Effector CD4-positive, alpha-beta T cell (primary cell): ENCODE results near the gene AASS.
"Not testable (repeated sequence)": the region's sequence is repeated elsewhere in the genome, so short reads cannot be mapped to it uniquely, and the experiment has no call there.

Source experiments
- DNase-seq: peaks from one replicate; pipeline ENCODE4 v3.0.0-alpha.2; 2020
- total RNA-seq: gene quantifications from one replicate; lab custom pipeline; 2026; lab: John Stamatoyannopoulos, UW

The AASS gene
- total RNA-seq = 7.3 reads per million, percentile 26 among the genes with 10 or more reads in this experiment

DNA sequence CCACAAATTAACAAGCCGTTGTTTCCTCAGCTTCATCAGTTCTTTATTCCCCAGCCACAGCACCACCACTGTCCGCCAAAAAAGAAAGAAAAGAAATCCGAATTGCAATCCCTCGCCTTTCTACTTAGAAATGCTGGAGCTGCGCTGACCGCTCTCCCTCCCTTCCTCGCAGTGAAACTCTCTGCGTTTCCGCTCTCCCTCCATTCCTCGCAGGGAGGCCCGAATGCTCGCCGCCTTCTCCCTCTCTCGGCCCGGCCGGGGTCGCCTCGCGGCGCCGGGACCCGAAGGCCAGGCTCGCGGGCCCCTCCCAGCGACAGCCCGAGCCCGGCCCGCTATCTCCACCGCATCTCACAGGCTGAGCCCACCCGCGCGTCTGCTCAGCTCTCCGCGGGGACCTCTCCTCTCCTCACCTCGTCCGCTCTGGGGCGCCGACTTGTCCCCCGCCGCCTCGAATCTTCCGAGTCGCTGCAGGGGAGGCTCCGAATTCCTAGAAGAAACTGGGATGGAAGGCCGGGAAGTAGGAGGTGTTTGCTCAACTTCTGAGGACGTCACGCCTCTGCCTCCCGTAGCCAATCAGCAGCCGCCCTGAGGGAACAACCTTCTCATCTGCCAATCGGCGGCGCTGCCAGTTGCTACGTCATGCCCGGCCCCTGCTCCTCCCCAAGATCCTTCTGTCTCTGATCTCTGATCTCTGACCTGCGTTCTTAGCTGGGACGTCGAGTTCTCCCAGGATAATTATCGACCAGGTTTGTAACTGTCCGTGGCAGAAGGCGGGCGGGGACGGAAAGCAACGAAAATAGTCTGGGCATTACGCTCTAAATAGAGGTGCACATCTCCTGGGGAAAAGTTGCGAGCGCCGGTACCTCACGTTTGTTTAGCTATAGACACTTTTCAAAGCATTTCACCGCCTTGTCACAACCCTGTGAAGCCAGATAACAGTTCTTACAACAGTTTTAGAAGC, at the start of gene AASS:
TSS of gene AASS (minus strand) at position 499 of the 961 bp plus-strand sequence. CDS start 10,523 bp downstream, outside the sequence.
- DNase-seq = peak; percentile 69

GRCh38 chr7:122188785-122189184, 44.7 kb upstream of the AASS start:
- DNase-seq = no peak

DNA sequence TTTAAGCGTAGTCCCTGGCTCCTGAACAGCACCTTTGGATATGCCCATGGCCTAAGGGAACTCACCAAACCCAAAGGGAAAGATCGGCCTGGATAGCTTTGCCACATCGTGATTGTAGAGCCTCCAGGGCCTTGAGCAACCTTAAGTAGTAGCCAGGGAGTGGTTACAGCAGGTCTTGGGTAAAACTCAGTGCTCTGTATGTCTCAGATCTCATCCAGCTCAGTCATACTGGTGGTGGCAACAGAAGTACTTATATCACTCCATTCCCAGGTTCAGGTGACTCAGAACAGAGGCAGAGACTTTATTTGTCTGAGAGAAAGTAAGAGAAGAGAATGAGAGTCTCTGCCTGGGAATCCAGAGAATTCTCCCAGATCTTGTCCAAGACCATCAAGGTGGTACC, 39.1 kb upstream of the AASS start:
- DNase-seq = no peak

- DNase-seq = no peak
Measured at GRCh38 chr7:122182081-122182480, 38.0 kb upstream of the AASS start.

DNA sequence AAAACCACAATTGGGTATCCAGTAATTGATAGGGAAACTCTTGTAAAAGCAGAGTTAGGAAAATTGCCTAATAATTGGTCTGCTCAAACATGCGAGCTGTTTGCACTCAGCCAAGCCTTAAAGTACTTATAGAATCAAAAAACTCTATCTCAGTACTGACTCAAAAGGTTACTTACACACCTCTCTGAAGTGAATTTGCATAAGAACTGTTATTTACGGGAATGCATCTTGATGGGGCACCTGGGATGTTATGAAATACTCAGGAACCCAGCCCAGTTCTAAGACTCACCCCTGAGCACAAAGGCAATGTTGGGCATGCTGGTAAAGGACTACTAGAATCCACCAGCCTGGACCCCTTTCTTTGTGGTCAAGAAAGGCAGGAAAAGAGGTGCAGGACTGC, 28.1 kb upstream of the AASS start:
- DNase-seq = not testable (repeated sequence)

DNA sequence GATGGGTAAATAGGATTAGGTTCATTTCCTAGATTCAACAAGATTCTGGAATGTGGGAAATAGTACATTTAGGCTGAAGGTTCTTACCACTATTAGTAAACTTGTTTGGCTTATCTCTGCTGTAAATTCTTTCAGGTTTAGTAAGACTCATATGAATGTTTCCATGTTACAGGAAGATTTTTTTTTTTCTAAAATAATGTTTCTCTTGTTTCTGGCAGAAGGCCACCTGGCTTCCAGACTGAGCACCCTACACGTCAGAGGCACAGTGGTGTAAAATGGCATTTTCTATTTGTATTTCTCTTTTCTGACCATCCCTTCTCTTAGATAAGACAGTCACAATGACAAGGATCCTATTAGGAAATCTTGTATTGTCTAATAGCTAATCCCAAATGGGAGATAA, 22.7 kb upstream of the AASS start:
- no peak for DNase-seq

- DNase-seq = no peak
Measured at GRCh38 chr7:122166275-122166674, 22.2 kb upstream of the AASS start.

DNA sequence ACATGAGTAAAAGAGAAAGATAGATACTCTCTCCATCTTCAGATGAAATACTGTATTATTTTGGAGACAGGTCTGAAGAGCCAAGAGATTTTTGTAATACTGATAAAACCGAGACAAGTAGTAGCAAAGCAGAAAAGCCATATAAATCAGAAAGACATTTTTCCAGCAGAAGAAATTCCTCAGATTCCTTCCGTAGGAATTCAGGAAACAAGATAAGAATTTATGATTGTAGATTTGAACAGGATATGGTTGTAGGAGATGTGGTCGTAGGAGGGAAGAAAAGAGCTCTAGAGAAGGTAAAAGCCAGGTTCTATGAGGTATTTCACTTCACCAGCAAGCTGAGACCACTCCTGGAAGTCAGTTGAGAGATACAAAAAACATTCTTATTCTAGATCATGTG, 17.6 kb upstream of the AASS start:
- no peak for DNase-seq

GRCh38 chr7:122155566-122155965, 11.5 kb upstream of the AASS start:
- DNase-seq = no peak

DNA sequence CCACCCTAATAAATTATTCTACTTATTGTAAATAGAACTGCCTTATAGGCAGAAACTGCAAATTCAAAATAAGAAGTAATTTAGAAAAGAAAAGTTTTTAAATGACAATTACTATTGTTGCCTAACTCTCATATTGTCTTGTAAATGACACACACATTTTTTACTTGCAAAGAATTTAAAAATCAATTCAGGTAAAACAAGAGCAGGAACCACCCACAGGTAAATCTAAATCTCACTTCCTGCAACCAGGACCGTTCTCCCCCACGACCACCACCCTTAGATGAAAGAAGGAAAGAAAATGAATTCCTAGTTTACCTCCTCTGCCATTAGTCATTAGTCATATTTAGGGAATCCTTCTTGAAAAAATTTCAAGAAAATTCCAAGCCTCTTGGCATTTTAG, 4.8 kb upstream of the AASS start:
- DNase-seq = no peak

GRCh38 chr7:122148081-122148480, 4.0 kb upstream of the AASS start:
- no peak for DNase-seq

DNA sequence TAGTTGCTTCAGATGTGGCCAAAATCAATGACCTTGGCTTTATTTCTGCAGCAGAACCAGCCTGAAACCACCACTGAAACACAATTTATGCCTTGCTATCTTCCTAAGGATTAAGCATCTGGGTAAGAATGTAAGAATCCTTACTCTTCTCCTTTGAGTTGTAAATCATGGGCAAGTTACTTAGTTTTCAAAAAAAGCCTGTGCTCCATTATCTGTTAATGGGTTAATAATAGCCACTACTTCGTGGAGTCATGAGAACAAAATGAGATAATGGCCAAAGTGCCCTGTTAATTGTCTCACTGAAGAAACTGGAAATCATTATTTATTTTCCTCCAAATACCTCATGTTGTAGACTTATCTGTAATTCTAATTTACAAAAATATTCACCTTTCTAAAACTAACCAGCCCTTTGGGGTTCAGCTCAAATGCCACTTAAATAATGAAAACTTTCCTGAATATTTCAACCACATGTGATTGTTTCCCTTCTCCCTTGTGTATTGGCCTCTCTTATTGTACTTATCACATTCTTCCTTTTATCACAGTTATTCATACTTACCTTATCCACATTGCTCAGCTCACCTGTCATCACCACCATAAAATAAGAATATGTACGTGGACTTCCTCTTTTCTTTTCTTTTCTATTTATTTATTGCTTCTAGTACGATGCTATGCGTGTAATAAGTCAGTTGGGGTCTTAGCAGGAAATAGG, 2.0 kb upstream of the AASS start:
- DNase-seq = no peak

- peak; percentile 2 for DNase-seq
Measured at GRCh38 chr7:122143376-122143750, 686 bp downstream of the AASS start.

GRCh38 chr7:122140918-122141317, 3.1 kb downstream of the AASS start:
- DNase-seq = no peak

- DNase-seq = no peak
Measured at GRCh38 chr7:122137251-122138077, 6.6 kb downstream of the AASS start.

DNA sequence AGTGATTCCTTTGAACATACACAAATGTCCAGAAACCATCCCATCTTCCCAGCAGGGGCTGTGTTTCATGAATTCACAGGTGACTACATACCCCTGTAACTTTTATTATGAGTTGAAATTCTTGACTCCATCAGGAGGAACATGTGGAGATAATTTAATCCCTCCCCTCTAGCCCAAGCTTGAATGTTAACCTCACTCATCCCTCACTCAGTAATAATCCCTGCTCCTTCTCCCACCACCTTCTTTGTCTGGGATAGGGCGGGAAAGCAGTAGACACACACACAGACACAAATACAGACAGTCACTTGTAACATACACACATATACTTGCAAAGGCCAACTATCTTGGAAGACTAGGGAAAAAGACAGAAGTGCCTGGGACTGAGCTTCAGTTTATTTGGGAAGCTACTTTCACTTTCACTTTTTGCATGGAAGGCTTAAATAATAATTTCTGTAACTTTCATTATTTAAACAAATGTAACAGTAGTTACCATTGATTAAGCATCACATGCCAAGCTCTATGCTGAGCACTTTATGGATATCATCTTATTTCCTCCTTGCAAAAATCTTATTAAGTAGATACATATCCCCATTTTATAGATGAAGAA, 7.3 kb downstream of the AASS start:
- DNase-seq = no peak

DNA sequence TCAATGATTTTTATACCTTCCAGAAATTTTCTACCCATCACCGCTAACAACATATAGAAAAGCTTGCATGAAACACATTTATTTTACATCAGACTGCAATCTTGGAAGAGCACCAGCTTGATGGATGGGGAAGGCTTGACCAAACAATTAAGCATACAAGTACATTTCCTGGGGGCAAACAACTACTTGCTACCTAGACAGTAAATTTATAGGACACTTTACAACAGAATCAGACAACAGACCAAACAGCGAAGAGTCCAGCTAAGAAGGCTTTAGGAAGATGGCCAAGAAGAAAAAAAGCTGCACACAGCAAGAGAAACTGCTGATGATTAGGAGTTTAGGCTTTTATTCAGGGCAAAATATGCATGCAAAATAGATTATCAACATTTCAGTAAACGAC, 8.0 kb downstream of the AASS start:
- no peak for DNase-seq

DNA sequence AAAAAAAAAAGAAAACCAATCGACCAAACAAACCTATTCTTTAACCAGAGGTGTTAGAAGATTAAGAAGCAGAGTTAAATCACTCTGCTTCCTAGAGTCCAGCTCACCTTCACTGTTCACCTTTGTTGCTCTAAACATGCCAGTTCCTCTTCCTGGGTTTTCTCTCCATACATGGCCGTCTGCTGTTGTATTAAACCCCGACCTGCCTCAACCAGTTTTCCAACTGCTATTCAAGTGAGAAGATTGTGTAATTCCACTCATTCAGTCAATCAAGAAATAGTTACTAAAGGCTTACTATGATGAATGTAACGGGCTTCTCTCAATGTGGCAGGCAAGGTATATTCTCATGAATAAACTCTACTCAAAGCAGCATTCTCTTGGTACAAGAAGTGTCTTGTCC, 8.8 kb downstream of the AASS start:
- no peak for DNase-seq

DNA sequence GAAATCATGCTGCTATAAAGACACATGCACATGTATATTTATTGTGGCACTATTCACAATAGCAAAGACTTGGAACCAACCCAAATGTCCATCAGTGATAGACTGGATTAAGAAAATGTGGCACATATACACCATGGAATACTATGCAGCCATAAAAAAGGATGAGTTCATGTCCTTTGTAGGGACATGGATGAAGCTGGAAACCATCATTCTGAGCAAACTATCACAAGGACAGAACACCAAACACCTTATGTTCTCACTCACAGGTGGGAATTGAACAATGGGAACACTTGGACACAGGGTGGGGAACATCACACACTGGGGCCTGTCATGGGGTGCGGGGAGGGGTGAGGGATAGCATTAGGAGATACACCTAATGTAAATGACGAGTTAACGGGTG, 9.3 kb downstream of the AASS start:
- not testable (repeated sequence) for DNase-seq

- DNase-seq = no peak
Measured at GRCh38 chr7:122133477-122133876, 10.6 kb downstream of the AASS start.

- DNase-seq = no peak
Measured at GRCh38 chr7:122132341-122132740, 11.7 kb downstream of the AASS start.

- DNase-seq = no peak
Measured at GRCh38 chr7:122123746-122124145, 20.3 kb downstream of the AASS start.

DNA sequence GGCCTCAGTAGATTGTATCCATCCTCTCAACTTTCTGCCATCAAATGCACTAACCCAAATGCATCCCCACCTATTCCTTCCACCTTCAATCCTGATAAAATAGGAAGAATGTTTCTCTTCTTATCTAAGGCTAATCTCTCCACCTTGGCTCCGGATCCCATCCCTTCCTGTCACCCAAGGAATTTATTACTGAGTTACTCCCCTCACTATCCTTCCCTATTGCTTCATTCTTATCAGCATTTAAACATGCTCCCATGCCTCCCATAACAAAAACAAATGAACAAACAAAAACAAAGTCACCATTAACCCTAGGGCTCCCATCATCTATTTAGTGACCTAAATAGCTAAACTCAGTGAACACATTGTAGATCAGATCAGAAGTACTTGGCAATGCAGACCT, 25.3 kb downstream of the AASS start:
- no peak for DNase-seq
